ENCODE results near the gene PITX3. TPM values are rescaled to one million over a fixed set of nuclear protein-coding genes. Genes with fewer than 3 reads are reported as not detected.

PITX3 gene
- total and polyA plus RNA-seq, 9 donors, result not detected

- DNase-seq, result no peak
- Histone ChIP-seq H3K36me3 (no peaks in the 10 kb centered on the region), H3K9me3 (peaks cover 0 to 5% of the 10 kb centered on the region in 2 donors), H3K4me3 (no peak overlapping the region), H3K27me3 (no peaks in the 10 kb centered on the region), H3K27ac (no peak overlapping the region), H3K4me1 (ENCODE audit: insufficient read depth) (no peaks in the 10 kb centered on the region)
- WGBS, 3 donors, result 85 to 91% (median 88%) methylated on average over 33 to 34 of the region's 34 CpGs
- intact Hi-C loops (cut with DNase I), result no loop called here
- TF ChIP-seq EP300 (IDR thresholded peaks at IDR 0.05) (no peak), POLR2A (IDR thresholded peaks at IDR 0.05) (no peak), CTCF (IDR thresholded peaks at IDR 0.05) (no peak)
These were observed 40.3 kb downstream of the PITX3 start for GRCh38 chr10:102200751-102201640.

- Histone ChIP-seq H3K4me3 (no peak overlapping the region), H3K4me1 (ENCODE audit: insufficient read depth) (no peaks in the 10 kb centered on the region), H3K36me3 (no peaks in the 10 kb centered on the region), H3K27ac (no peak overlapping the region), H3K27me3 (no peaks in the 10 kb centered on the region), H3K9me3 (no peaks in the 10 kb centered on the region)
- intact Hi-C loops (cut with DNase I), result no loop called here
- 67 to 71% (median 70%) methylated on average over 2 of the region's 2 CpGs for WGBS, 3 donors
- no peak for TF ChIP-seq CTCF (IDR thresholded peaks at IDR 0.05)
- DNase-seq, result no peak
These were observed 43.3 kb downstream of the PITX3 start for GRCh38 chr10:102198027-102198426.

GRCh38 chr10:102196893-102197292 lies 44.4 kb downstream of the PITX3 start:
- intact Hi-C loops (cut with DNase I), result no loop called here
- no peak for DNase-seq
- no peak for TF ChIP-seq EP300 (IDR thresholded peaks at IDR 0.05)
- no peak for TF ChIP-seq CTCF (IDR thresholded peaks at IDR 0.05)
- TF ChIP-seq POLR2A (IDR thresholded peaks at IDR 0.05), result no peak
- H3K27me3 ChIP-seq, result no peaks in the 10 kb centered on the region
- H3K36me3 ChIP-seq, result no peaks in the 10 kb centered on the region
- no peak overlapping the region for H3K27ac ChIP-seq
- H3K4me1 ChIP-seq (ENCODE audit: insufficient read depth), result no peaks in the 10 kb centered on the region
- WGBS, 3 donors, result 62 to 74% (median 70%) methylated on average over 2 of the region's 2 CpGs
- no peaks in the 10 kb centered on the region for H3K9me3 ChIP-seq
- H3K4me3 ChIP-seq, result no peak overlapping the region

GRCh38 chr10:102195296-102195870 lies 45.9 kb downstream of the PITX3 start:
- no peak for DNase-seq
- no peak for TF ChIP-seq EP300 (IDR thresholded peaks at IDR 0.05)
- no peak for TF ChIP-seq POLR2A (IDR thresholded peaks at IDR 0.05)
- no peak for TF ChIP-seq CTCF (IDR thresholded peaks at IDR 0.05)
- intact Hi-C loops (cut with DNase I), result no loop called here
- Histone ChIP-seq H3K27ac (no peak overlapping the region), H3K9me3 (no peaks in the 10 kb centered on the region), H3K4me3 (no peak overlapping the region), H3K36me3 (no peaks in the 10 kb centered on the region), H3K4me1 (ENCODE audit: insufficient read depth) (no peaks in the 10 kb centered on the region), H3K27me3 (no peaks in the 10 kb centered on the region)
- 75 to 76% (median 76%) methylated on average over 6 of the region's 6 CpGs for WGBS, 3 donors

Measured in ovary (tissue), 9 donors.